GM12865 (cell line): Measurements from ENCODE around the gene PDGFC.

ENCODE experiments used
- DNase-seq: peaks from one replicate; pipeline ENCODE4 v3.0.0; 2010; ENCODE audit warnings: low read depth
- H3K4me3 ChIP-seq: 2 replicates; pipeline ENCODE4 v1.5.1; 2011; ENCODE audit warnings: mild to moderate bottlenecking, low read depth, low read length, control low read depth
- CTCF ChIP-seq: IDR thresholded peaks from 2 replicates; pipeline ENCODE4 v1.5.1; 2011; ENCODE audit warnings: low read length, control low read depth, low read depth, inconsistent platforms; ENCODE audit not compliant: insufficient read depth; ENCODE audit errors: missing control alignments

The PDGFC gene

GRCh38 chr4:156723951-156724668 lies 247.5 kb downstream of the PDGFC start:
- no peak for DNase-seq
- TF ChIP-seq CTCF: no peak

GRCh38 chr4:156718226-156718625 lies 253.4 kb downstream of the PDGFC start:
- TF ChIP-seq CTCF: no peak
- DNase-seq: no peak
- H3K4me3 ChIP-seq: no peak overlapping the region

More at GRCh38 chr4:156723951-156724668, 247.5 kb downstream of the PDGFC start:
- H3K4me3 ChIP-seq: no peak overlapping the region

GRCh38 chr4:156711193-156711590 lies 260.4 kb downstream of the PDGFC start:
- DNase-seq: no peak
- H3K4me3 ChIP-seq: no peak overlapping the region
- no peak for TF ChIP-seq CTCF
